NCI-H446 (cell line): Measurements from ENCODE around the gene MYOF.
"Not testable (repeated sequence)": the region's sequence is repeated elsewhere in the genome, so short reads cannot be mapped to it uniquely, and the experiment has no call there.

Experiments
- DNase-seq, 2 experiments: peaks; one replicate each; lab custom pipeline; 2025; lab: John Stamatoyannopoulos, UW

MYOF gene

DNA sequence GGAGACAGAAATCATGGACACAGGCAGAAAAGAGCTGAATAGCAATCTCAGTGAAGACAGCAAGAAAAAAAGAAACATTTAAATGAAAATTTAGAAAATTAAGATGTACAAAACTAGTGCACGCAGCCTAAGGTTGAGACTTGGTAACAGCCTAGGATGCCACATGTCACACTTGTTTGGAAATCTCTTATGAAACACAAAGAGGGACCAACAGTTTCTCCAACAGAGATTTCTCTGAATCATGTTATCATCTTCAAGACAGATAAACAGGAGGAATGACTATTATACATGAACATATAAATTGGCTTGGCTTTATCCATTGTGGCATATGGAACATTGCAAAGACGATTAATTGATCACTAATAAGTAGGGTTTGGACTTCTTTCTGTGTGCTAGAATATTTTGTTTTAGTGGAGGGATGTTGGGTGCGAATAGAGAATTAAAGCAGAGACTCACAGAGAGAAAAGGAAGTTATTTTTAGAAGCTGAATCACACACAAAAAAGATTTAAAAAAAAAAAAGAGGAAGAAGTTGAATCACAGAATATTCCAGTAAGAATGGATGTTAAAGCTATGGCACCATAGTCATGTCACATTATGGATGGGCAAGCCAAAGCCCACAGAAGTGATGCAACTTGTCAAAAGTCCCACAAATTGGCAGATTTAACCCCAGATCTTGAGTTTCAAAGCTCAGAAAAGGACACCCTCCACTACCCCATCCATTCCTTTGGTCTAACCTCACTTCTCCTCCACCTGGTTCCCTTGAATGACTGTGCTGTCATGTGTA is 91.6 kb downstream of the MYOF start:
- no peak for DNase-seq

DNA sequence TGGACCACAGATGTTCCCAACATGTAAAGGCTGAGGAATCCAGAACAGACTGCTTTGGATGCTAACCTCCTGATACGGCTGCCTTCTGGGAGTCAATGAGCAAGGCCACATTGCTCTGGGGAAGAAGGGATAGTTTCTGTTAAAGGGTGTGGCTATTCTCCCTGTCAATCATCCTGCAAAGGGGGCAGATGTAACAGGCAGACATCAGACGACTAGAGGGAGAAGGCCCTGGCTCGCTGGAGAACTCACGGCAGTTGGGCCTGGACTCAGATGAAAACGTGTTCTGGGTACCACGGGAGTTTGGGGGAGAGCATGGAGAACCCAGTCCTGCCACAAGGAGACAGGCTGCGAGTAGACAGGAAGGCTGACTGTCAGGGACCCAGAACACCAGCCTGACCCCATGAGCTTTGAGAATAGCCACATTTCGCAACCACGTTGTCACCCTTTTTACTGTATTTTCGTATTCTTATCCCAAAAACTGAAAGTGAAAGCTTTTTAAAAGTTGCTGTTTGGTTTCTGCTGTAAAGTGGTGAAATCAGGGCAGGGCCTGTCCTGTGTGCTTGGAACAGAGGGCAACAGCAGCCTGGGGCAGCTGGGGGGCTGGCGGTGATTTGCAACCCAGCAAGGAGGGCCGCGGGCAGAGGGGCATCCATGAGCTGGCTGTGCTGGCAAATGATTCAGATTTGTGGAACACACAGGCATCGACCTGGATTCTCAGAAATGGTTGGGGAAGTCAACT is 95.3 kb downstream of the MYOF start:
- DNase-seq: no peak

DNA sequence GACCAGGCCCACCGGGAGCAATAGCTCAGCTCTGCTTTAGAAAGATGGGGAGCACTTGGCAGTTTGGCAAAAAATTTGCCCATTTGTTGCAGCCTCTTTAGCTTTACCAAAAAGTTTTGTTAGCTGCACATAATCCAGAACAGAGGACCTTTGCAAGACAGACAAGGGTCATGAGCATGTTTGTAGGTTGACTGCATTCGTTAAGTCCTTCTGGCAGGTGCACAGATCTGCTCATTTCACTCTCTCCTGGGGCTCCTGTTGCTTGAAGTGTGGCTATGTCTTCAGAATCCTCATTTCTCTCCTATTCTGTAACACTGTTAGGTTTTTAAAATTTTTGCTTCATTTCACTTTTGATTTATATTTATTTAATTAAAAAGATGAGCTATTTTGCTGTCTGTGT is 96.8 kb downstream of the MYOF start:
- no peak for DNase-seq

DNA sequence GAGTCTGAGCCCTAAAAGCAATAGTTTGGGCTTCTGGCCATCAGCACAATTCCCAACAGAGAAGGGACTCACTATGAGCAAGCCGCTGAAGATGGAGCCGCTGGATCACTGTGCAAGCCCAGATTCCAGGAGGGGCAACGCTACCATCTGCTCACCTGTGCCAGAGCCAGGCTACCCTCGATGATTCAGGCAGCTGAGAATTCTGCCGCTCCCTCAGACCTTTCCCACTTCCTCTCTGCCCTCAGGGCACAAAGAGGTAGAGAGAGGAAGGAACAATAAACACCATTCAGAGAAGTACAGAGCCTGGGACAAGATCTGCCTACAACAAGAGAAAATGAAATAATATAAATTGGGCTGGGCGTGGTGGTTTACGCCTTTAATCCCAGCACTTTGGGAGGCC is 98.1 kb downstream of the MYOF start:
- peak in 1 of 2 experiments; percentile 9 for DNase-seq

DNA sequence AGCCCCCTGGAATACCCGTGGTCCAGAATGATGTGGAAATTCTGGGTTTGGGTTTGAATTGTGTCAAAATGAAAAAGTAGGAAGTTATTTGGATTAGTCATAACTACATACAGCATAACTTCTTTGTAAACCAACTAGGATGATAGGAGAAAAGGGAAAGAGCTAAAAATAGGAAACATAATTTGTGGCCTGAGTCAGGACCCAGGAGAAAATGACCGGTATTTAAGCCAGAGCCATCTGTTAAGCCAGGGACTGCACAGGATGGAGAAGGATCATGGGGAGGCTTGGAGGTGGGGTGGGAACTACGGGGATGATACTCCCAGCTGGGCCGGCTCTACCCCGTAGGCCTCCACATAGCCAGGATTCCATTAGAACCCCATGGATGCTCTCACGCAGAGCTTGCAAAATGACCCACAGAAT is 98.6 kb downstream of the MYOF start:
- DNase-seq: no peak

DNA sequence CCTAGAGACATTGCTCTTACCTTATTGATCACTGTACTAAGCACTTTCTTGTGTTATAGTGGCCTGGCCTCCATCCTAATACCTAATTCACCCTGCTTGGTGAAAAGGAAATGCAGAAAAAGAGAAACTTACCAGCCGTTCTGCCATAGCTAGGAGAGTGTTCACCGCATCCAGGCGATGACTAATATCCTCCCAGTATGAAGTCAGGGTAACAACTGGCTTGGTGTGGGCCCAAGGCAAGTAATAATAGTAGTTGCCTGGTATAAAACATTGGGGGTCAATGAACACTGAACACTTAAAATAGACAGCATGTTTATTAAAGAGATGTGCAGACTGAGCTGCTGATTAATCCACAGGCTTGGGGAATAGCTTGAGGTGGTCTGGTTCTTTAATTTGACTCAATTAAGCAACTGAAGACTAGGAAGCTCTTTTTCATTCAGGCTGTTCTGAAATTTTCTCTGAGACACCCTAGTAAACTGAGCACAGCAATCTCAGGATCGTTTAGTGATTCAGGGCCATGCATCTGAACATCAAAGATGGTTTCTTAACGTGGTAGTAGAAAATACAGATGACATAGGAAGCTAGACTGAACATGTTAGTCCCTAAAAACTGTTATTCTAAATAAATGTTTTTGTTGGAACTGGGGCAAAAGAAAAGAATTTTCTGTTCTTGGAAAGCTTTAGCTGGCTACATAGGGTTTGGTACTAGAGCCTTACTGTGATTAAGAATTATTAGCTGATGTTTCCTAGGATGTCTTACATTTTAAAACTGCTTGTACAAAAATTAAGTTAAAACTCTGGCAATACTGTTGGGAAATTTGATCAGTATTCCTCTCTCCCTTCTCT is 102.2 kb downstream of the MYOF start:
- no peak for DNase-seq

DNA sequence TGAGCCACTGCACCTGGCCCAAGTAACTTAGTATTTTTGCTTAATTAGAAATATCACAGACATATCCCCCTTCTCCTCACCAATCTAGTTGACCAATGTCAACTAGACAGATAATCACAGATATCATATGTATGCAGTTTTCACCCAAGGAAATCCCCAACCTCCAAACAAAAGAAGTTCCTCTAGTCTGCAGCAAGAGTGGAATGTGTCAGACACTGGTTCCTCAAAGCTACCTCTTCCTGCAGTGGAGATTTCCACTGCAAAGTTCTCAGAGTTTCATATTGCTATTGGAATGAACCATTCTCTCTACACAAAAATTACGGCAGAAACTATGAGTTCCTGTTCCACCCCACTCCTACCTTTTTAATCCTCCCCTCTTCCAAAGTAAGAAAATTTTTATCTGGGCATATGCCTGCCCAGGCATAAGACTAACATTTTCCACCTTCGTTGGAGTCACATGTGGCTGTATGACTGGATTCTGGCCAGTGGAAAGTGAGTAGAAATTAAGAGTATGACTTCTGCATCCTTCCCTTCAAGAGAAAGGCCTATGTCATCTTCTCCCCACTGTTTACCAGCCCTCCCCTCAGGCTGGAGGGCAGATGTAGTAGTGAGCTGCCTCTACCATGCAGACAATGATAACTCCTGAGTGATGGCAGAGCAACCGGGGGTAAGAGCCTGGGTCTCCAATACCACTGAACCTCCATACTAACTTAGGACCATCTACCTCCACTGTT is 103.0 kb downstream of the MYOF start:
- no peak for DNase-seq

DNA sequence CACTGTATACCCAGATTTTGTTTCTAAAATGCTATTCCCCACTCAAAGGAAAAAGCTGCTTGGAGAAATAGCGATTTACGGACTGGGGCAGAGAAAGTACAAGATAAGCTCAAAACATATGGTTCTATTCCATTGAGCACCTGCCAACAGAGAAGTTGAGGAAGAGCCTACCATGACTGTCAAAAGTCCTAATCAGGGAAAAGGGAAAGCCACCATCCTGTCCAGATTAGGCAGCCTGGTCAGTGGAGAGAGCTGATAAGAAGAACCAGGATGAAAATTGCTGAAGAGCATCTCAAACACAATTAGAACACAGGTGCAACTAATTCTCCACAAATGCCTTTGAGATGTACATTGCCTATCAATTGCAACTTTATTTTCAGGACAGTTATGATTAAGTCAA is 104.1 kb downstream of the MYOF start:
- DNase-seq: no peak

DNA sequence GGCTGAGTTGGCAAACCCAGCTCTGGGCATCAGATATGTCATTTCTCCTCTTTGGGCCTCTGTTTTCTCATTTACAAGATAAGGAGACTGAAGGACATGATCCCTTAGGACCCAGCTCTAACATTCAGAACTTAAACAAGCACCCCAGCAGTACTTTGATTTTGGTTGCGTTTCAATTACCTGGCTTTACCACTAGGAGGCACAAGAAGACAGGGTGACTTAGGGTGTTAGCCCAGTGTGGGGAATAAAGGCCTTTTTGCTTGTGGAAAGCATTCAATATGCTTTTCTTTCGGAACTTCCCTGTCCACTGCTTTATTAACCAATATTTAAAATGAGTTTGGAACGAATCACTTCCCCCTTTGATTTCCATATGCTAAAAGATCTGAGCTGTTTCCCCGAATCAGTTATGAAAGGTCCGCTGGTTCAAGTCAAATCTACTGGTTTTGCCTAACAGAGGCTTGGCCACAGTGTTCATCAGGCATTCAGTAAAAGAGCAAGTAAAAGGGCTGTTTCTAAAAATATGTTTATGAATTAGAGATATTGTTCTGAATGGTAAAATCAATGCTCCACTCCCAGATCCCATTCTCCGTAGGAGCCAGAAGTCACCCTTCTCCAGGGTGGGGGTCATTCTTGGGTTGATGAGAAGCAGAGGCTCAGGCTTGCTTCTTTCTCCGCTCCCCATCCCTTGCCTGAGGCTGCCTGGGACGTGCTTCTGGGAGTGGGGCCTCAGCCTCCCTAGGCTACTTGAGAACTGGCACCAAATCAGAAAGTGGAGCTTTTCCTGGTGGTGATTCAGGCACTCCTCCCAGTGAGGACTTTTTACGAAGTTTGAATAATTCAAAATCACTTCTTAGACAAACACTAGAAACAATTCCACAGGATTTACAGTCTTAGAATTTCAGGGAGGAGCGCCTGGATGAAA is 105.5 kb downstream of the MYOF start:
- DNase-seq: peak; percentile 29 to 67

DNA sequence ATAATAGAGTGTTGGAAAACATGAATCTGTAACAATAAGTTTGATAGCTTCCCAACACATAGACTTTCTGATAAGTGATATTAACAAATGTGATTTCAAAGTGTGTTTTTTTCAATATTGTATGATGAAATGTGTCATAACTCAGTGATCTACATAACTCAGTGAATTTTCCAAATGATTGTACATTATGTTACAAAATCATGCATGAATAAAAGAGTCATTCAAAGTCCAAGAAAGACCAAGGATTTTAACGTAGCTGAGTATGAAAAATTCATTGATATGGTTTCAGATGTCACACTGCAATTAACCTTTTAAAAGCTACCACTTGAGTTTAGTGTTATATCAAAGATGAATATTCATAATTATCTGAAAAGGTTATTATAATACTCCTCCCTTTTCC is 111.2 kb downstream of the MYOF start:
- no peak for DNase-seq

DNA sequence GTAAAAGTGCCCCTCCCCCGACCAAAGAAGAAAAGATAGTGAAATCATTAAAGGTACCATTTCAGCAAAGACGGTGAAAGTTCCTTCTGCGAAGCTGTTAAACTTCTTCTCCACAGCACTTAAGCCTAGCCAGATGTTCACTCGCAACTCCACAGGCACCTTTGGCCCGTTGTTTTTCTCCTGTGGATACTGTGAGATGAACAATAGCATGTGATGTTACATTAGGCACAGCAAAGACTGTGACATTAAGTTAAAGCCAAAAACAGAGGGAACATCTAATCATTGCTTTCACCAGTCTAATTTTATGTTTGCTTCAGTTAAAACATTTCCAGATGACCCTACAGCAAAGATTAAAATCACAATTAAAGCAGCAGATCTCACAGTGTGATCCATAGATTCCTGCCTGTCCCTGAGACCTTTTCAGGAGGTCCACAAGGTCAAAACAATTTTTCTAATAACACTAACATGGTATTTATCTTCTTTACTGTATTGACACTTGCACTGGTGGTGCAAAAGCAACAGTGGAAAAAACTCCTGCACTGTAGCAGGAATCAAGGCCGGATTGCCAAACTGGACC is 112.5 kb downstream of the MYOF start:
- DNase-seq: no peak

DNA sequence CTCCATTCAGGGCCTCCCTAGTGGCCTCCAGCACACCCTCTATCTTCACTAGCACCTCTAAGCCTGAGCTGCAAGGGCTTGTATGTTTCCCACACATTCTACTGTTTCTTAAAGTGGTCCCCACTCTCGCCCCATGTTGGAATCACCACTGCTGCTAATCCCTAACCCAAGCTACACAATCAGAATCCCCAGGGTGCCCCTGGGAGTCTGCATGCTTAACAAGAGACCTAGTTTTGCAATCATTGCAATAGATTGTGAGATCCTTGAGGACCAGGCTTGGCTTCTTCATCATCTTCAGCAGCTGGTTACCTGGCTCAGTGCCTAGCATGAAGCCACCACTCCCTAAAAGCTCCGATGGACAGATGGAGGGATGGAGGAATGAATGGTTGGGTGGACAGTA is 113.9 kb downstream of the MYOF start:
- DNase-seq: no peak

DNA sequence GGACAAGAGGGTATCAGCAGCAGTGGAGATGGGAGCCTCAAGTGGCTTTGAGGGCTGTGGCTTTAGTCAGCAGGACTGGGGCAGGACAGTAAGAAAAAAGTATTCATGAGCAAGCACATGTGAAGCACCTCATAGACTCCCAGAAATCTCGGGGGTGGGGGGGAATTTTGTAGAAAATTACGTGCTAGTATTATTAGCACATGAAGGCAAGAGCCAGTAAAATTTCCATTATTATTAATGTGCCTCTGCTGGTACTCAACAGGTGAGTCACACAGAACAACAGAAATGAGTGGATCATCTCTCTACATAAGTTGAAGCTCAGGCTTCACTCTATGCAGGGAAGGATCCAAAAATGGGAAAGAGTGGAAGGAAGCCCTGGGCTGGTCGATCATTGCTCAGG is 114.5 kb downstream of the MYOF start:
- DNase-seq: no peak

DNA sequence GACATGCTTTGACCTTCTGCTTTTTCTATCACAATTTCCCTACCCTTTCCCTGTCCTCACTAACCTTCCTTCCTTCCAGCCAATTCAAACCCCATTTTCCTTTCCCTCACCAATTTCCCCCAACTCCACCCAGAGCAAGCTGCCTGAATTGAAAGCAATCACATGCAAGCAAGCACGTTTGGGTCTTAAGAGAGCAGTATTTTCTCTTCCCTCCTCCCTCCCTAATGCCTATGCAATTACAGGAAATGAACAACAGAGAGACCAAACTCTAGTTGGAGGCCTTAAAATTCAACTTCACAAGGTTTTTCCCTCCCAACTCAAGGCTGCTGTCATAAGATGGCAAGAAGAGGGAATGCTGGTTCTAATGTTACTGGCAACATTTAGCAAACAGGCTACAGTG is 117.2 kb downstream of the MYOF start:
- DNase-seq: no peak

DNA sequence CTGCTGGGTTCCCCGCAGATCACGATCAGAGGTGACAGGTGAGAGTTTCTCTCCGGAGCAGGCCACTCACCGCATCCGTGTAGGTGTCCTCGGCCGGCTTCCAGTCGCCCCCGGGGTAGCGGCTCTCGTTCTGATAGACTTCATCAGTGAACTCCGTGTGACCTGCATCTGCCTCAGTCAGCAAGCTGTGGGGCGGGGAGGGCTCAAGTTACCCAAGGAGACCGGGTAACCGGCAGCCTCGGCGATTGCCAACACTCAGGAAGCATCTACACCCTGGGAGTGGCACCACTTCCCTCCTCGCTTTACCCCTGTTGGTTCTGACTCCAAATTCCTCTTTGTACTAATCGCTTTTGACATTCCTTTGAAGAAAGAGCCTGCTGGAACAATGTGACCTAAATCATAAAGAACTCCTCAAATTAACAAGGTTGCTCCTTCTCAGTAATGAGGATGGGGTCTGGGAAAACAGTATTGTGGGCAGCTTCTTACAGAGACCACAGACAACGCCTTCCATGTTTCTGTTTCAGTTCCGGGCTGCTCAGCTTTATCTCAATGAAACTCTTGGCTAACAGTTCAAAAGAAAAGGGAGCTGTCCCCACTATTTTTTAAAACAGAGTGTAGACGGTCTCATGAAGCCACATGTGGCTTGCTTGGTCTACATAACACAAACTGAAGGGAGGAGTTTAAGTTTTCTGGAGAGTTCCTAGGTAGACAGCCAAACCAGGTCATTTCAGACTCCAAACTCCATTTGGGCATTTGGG is 118.1 kb downstream of the MYOF start:
- DNase-seq: no peak

DNA sequence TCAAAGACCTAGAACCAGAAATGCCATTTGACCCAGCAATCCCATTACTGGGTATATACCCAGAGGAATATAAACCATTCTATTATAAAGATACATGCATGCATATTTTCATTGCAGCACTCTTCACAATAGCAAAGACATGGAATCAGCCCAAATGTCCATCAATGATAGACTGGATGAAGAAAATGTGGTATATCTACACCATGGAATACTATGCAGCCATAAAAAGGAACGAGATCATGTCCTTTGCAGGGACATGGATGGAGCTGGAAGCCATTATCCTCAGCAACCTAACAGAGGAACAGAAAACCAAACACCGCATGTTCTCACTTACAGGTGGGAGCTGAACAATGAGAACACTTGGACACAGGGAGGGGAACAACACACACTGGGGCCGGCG is 123.7 kb downstream of the MYOF start:
- not testable (repeated sequence) for DNase-seq

DNA sequence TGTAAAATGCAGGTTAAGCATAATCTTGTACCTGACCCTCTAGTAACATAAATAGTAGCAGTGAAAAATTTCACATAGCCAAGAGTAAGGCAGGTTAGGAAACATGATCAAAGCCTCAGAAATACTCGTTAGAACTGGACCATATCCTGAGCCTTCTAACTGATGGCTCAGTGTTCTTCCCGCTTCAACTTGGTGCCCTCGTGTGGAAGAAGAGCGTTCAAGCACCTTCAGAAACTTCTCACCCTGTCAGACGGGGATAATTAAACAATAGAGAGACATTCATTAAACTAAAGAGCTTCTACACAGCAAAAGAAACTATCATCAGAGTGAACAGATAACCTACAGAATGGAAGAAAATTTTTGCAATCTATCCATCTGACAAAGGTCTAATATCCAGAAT is 124.5 kb downstream of the MYOF start:
- DNase-seq: peak; percentile 17 to 67

DNA sequence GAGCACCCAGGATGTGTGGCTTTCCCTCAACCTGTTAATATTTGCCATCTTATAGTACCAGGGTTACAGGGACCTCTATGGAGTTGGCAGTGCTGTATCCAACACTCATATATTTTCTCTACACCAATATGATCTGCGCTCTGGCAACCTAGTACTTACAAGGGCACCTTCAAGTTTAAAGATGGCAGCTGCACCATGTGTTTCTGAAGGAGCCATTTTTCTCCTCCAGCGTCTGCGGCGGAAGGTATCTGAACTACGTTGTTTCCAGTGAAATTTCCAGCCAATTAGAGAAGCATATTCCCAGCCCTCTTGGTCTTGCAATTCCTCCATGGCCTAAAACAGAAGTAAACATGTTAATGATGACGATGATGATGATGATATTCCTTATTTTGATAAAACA is 125.6 kb downstream of the MYOF start:
- DNase-seq: no peak

DNA sequence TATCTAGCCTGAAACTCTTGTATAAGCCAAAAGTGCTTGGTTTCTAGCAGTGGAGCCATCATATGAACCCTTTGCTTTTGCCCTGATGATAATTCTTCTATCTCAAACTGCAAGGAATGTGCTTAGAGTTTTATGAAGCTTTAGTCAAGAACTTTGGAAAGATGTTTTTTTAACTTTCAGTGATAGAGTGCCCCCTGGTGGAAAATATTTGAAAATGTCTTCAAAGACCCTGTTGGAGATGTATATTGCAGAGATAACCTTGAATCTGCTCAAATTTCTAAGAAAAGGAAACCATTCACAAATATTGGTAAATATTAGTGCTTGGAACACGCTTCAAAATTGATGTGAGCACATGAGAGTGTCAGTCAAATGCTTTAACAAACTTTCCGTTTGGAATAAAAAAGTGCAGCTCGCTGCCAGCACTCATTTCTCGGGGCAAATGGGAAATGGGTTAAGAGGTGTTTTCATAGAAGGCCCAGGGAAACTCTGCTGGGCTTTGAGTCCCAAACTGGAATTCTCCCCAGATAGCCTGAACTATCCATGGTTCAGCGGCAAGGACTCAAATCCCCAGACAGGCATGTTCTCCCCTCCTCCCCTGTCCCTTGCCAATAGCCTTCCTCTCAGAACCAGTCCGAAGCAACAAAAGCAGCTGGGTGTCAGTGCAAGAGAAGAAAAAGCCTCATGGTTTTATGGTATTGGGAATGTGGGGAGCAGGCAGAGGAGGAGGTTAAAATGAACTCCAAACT is 129.3 kb downstream of the MYOF start:
- DNase-seq: peak in 1 of 2 experiments; percentile 50
